Measurements from ENCODE around the gene CACNG4.

DNA sequence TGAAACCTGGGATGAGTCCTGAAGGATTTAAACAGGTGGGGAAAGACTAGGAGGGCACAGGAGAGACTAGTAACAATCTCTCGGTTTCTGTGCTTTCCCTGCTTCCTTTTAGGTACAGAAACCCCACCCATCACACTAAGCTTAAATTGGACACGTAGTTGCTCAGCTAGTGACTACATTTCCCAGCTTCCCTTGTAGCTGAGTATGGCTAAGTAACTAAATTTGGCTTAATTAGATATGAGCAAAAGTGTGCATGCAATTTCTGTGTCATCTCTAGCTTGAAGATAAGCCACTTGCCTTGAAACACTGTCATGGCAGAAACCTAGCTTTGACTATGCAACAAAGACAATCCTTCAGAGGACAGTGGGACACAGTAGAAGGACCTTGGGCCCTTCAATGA, 116.3 kb downstream of the CACNG4 start:
- TF ChIP-seq EZH2 (IDR thresholded peaks at IDR 0.05; ENCODE audit: low read depth, unreplicated experiment) (no peak), POLR2AphosphoS5 (IDR thresholded peaks at IDR 0.05; ENCODE audit: low read depth) (no peak), CTCF (conservative IDR thresholded peaks at IDR 0.05; ENCODE audit: low read depth in 2 of 2) (no peak), ZNF114 (CRISPR knock-in tag; IDR thresholded peaks at IDR 0.05) (no peak), CREB1 (CRISPR knock-in tag; IDR thresholded peaks at IDR 0.05; ENCODE audit: low read depth) (no peak), JUNB (IDR thresholded peaks at IDR 0.05; ENCODE audit: unreplicated experiment) (no peak), EZH2phosphoT487 (IDR thresholded peaks at IDR 0.05; ENCODE audit: unreplicated experiment) (no peak), REST (IDR thresholded peaks at IDR 0.05; ENCODE audit: unreplicated experiment) (no peak)

All from GM23338 (cell line).